Measurements from ENCODE around the gene SEMA4C. TPM values are rescaled to one million over a fixed set of nuclear protein-coding genes. Genes with fewer than 3 reads are reported as not detected.
A peak's percentile ranks its signal among the peaks of the same experiment; 100 is the strongest.

SEMA4C gene
- polyA plus RNA-seq, 1 of the 3 experiments (the other 2 are of a cell fraction): 34.8 TPM

DNA sequence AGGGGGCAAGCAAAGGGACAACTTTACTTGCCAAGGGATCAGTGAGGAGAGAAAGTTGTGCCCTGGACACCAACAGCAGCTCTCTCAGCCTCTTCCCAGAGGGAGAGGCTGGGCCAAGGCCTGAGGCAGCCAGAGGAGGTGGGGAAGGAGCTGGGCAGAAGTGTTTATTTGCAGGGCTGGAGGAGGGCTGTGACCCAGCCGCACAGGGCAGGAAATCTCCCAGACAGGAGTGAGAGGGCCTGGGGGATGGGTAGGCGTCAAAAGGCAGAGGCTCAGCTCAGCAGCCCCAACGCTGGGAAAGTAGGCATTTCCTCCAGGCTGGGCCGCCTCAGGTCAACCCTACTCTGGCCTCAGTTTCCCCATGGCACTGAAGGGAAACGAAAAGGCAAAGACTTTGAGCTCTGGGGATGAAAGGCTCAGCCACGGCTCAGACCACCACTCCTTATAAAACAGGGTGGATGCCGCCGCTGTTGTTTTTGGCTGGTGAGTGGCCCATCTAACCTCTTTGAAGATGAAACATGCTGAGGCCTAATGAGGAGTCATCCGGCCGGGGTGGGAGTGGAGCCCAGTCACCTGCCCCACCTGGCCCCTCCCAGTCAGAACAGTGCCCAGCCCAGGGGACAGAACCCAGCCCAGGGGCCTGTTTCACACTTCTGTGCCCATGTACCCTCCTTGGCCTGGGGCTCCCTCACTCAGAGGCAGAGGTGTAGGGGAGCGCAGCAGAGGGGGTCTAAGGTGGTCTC is 21.9 kb upstream of the SEMA4C start:
- TF ChIP-seq MXI1 (IDR thresholded peaks at IDR 0.05; ENCODE audit: low read depth, low read length): no peak
- no peak for TF ChIP-seq EP300 (IDR thresholded peaks at IDR 0.05; ENCODE audit: borderline replicate concordance in 1 of 2, low read depth in 1 of 2, low read length in 1 of 2)
- TF ChIP-seq, protein P1, sequence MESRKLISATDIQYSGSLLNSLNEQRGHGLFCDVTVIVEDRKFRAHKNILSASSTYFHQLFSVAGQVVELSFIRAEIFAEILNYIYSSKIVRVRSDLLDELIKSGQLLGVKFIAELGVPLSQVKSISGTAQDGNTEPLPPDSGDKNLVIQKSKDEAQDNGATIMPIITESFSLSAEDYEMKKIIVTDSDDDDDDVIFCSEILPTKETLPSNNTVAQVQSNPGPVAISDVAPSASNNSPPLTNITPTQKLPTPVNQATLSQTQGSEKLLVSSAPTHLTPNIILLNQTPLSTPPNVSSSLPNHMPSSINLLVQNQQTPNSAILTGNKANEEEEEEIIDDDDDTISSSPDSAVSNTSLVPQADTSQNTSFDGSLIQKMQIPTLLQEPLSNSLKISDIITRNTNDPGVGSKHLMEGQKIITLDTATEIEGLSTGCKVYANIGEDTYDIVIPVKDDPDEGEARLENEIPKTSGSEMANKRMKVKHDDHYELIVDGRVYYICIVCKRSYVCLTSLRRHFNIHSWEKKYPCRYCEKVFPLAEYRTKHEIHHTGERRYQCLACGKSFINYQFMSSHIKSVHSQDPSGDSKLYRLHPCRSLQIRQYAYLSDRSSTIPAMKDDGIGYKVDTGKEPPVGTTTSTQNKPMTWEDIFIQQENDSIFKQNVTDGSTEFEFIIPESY (IDR thresholded peaks at IDR 0.05; ENCODE audit: borderline replicate concordance, low read depth): no peak
- TF ChIP-seq FOSL2 (IDR thresholded peaks at IDR 0.05; ENCODE audit: borderline replicate concordance, low read depth): no peak
- TF ChIP-seq MEF2A (IDR thresholded peaks at IDR 0.05; ENCODE audit: borderline replicate concordance, low read depth): no peak
- TF ChIP-seq EZH2phosphoT487 (IDR thresholded peaks at IDR 0.05; ENCODE audit: borderline replicate concordance, low read depth): no peak
- no peak for TF ChIP-seq TAF1 (IDR thresholded peaks at IDR 0.05; ENCODE audit: borderline replicate concordance, low read depth, low read length)
- no peaks in the 10 kb centered on the region for H4K20me1 ChIP-seq (ENCODE audit: insufficient read depth)
- POLR2A ChIA-PET: interaction anchor here (1.0 kb wide), 1 partner anchor 16 kb away, joined by 3 read pairs; no protein-coding TSS in a partner anchor
- H3K9me3 ChIP-seq: no peaks in the 10 kb centered on the region
- WGBS (ENCODE audit: low lambda C conversion rate): 65% methylated on average over 8 of the region's 11 CpGs
- no peak overlapping the region for H2AFZ ChIP-seq (ENCODE audit: low read depth)
- no peaks in the 10 kb centered on the region for H3F3A ChIP-seq (replicated peaks; ENCODE audit: insufficient read depth)
- no peaks in the 10 kb centered on the region for H3K27me3 ChIP-seq (ENCODE audit: insufficient read depth)
- peak overlapping the region in 1 of 2 experiments; percentile 56; a peak in 2 of 4 replicates for H3K27ac ChIP-seq (ENCODE audit: low read depth in 2 of 2, low read length in 1 of 2)
- no peaks in the 10 kb centered on the region for H3K79me2 ChIP-seq (ENCODE audit: insufficient read depth)
- H3K4me2 ChIP-seq: no peak overlapping the region
- H3K9me2 ChIP-seq: no peaks in the 10 kb centered on the region
- H3K4me1 ChIP-seq (ENCODE audit: control insufficient read depth in 1 of 2, insufficient read depth in 2 of 2, low read depth in 1 of 2, low read length in 1 of 2): peaks cover 0 to 61% of the 10 kb centered on the region in 2 experiments; a peak in 1 of 4 replicates
- CTCF ChIA-PET: interaction anchor here (1.1 to 1.3 kb wide), 3 partner anchors 23 to 59 kb away, joined by 4 to 9 read pairs (median 6); no protein-coding TSS in a partner anchor
- no peak for DNase-seq
- H3K36me3 ChIP-seq (replicated peaks in 1 of 2; ENCODE audit: control insufficient read depth in 1 of 2, insufficient read depth in 2 of 2, low read length in 1 of 2): no peaks in the 10 kb centered on the region
- H3K4me3 ChIP-seq (ENCODE audit: low read depth in 2 of 2, low read length in 1 of 2): no peak overlapping the region
- no peak overlapping the region for H3K9ac ChIP-seq

GRCh38 chr2:96890726-96891385 is 21.0 kb upstream of the SEMA4C start:
- Histone ChIP-seq H3K4me1 (ENCODE audit: control insufficient read depth in 1 of 2, insufficient read depth in 2 of 2, low read depth in 1 of 2, low read length in 1 of 2) (peaks cover 0 to 61% of the 10 kb centered on the region in 2 experiments; a peak in 1 of 4 replicates), H4K20me1 (ENCODE audit: insufficient read depth) (no peaks in the 10 kb centered on the region), H3K9me2 (no peaks in the 10 kb centered on the region), H3K9me3 (no peaks in the 10 kb centered on the region), H3K36me3 (replicated peaks in 1 of 2; ENCODE audit: control insufficient read depth in 1 of 2, insufficient read depth in 2 of 2, low read length in 1 of 2) (no peaks in the 10 kb centered on the region), H3K27me3 (ENCODE audit: insufficient read depth) (no peaks in the 10 kb centered on the region), H3K27ac (ENCODE audit: low read depth in 2 of 2, low read length in 1 of 2) (peak overlapping the region in 1 of 2 experiments; percentile 17; a peak in 1 of 4 replicates), H2AFZ (ENCODE audit: low read depth) (no peak overlapping the region), H3F3A (replicated peaks; ENCODE audit: insufficient read depth) (no peaks in the 10 kb centered on the region), H3K4me3 (ENCODE audit: low read depth in 2 of 2, low read length in 1 of 2) (no peak overlapping the region), H3K4me2 (no peak overlapping the region), H3K9ac (no peak overlapping the region), H3K79me2 (ENCODE audit: insufficient read depth) (no peaks in the 10 kb centered on the region)
- DNase-seq: peak; percentile 68
- TF ChIP-seq ELF1 (IDR thresholded peaks at IDR 0.05) (no peak), RFX5 (IDR thresholded peaks at IDR 0.05; ENCODE audit: low read length) (no peak), FOSL2 (IDR thresholded peaks at IDR 0.05; ENCODE audit: borderline replicate concordance, low read depth) (no peak), JUND (IDR thresholded peaks at IDR 0.05) (no peak), MXI1 (IDR thresholded peaks at IDR 0.05; ENCODE audit: low read depth, low read length) (no peak), TCF12 (IDR thresholded peaks at IDR 0.05) (no peak), POLR2AphosphoS5 (IDR thresholded peaks at IDR 0.05; ENCODE audit: low read depth, low read length) (no peak), SIN3A (IDR thresholded peaks at IDR 0.05; ENCODE audit: borderline replicate concordance, low read depth, low read length) (no peak), CHD2 (IDR thresholded peaks at IDR 0.05; ENCODE audit: low read length, partially characterized antibody) (no peak)
- TF ChIP-seq, protein P2, sequence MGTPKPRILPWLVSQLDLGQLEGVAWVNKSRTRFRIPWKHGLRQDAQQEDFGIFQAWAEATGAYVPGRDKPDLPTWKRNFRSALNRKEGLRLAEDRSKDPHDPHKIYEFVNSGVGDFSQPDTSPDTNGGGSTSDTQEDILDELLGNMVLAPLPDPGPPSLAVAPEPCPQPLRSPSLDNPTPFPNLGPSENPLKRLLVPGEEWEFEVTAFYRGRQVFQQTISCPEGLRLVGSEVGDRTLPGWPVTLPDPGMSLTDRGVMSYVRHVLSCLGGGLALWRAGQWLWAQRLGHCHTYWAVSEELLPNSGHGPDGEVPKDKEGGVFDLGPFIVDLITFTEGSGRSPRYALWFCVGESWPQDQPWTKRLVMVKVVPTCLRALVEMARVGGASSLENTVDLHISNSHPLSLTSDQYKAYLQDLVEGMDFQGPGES (IDR thresholded peaks at IDR 0.05; ENCODE audit: low read depth, low read length): no peak
- CTCF ChIA-PET: interaction anchor here (1.2 to 1.3 kb wide), 3 partner anchors 22 to 62 kb away, joined by 4 to 9 read pairs (median 6); no protein-coding TSS in a partner anchor
- WGBS (ENCODE audit: low lambda C conversion rate): 64% methylated on average over 5 of the region's 6 CpGs
- POLR2A ChIA-PET: interaction anchor here (1.0 kb wide), 2 partner anchors 15 to 22 kb away, joined by 3 read pairs; no protein-coding TSS in a partner anchor

All from SK-N-SH (cell line).